PFSK-1 (cell line): ENCODE data around the gene RAD23B.

Experiments used
- FOXP2 ChIP-seq: optimal IDR thresholded peaks from 2 replicates; pipeline ENCODE3; 2011; ENCODE audit warnings: borderline replicate concordance, control low read depth, inconsistent platforms; ENCODE audit not compliant: insufficient read depth; ENCODE audit errors: extremely low read length, extremely low read depth
- POLR2AphosphoS5 ChIP-seq: IDR thresholded peaks from 2 replicates; pipeline ENCODE4 v1.6.1; 2012; ENCODE audit warnings: low read depth, mild to moderate bottlenecking, control low read depth, low read length, moderate library complexity
- SIN3A ChIP-seq: IDR thresholded peaks from 2 replicates; pipeline ENCODE4 v1.6.1; 2012; ENCODE audit warnings: mild to moderate bottlenecking, low read length, moderate library complexity, borderline replicate concordance; ENCODE audit not compliant: insufficient read depth
- TAF1 ChIP-seq: IDR thresholded peaks from 2 replicates; pipeline ENCODE4 v1.6.1; 2012; ENCODE audit warnings: low read length, control low read depth, borderline replicate concordance; ENCODE audit not compliant: insufficient read depth
- TF ChIP-seq, protein P1 (sequence below), 2 experiments: IDR thresholded peaks; 2 replicates each; pipeline versions ENCODE4 v1.6.1 to v1.8.0; 2011 to 2012; ENCODE audit warnings: low read depth in 2 of 2, low read length in 2 of 2, control low read depth in 1 of 2, inconsistent platforms in 1 of 2, mild to moderate bottlenecking in 1 of 2, moderate library complexity in 1 of 2; ENCODE audit not compliant: insufficient read depth in 1 of 2

Gene RAD23B

DNA sequence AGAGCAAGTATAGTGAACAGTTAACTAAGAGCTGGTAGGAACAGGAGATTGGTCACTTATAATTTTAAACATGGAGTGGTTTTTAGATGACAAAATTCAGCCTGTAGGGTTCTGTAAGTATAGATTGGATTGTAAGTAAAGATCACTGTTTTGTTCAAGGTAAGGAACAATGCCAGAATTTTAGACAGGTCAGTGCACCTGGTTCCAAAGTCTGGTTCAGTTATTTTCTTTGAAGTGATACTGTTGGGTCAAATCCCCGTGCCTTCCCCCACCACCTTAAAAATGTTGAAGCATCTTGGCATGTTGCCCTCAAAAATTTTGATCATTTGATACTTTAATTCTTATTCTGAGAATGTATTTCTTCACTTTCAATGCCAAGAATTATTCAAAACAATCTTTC lies 12.9 kb downstream of the RAD23B start:
- no peak for TF ChIP-seq FOXP2
- TF ChIP-seq, protein P1, sequence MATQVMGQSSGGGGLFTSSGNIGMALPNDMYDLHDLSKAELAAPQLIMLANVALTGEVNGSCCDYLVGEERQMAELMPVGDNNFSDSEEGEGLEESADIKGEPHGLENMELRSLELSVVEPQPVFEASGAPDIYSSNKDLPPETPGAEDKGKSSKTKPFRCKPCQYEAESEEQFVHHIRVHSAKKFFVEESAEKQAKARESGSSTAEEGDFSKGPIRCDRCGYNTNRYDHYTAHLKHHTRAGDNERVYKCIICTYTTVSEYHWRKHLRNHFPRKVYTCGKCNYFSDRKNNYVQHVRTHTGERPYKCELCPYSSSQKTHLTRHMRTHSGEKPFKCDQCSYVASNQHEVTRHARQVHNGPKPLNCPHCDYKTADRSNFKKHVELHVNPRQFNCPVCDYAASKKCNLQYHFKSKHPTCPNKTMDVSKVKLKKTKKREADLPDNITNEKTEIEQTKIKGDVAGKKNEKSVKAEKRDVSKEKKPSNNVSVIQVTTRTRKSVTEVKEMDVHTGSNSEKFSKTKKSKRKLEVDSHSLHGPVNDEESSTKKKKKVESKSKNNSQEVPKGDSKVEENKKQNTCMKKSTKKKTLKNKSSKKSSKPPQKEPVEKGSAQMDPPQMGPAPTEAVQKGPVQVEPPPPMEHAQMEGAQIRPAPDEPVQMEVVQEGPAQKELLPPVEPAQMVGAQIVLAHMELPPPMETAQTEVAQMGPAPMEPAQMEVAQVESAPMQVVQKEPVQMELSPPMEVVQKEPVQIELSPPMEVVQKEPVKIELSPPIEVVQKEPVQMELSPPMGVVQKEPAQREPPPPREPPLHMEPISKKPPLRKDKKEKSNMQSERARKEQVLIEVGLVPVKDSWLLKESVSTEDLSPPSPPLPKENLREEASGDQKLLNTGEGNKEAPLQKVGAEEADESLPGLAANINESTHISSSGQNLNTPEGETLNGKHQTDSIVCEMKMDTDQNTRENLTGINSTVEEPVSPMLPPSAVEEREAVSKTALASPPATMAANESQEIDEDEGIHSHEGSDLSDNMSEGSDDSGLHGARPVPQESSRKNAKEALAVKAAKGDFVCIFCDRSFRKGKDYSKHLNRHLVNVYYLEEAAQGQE (IDR thresholded peaks at IDR 0.05; ENCODE audit: insufficient read depth in 1 of 2, low read depth in 2 of 2, low read length in 2 of 2) = no peak
- TF ChIP-seq POLR2AphosphoS5 = no peak
- no peak for TF ChIP-seq TAF1
- TF ChIP-seq SIN3A = no peak

DNA sequence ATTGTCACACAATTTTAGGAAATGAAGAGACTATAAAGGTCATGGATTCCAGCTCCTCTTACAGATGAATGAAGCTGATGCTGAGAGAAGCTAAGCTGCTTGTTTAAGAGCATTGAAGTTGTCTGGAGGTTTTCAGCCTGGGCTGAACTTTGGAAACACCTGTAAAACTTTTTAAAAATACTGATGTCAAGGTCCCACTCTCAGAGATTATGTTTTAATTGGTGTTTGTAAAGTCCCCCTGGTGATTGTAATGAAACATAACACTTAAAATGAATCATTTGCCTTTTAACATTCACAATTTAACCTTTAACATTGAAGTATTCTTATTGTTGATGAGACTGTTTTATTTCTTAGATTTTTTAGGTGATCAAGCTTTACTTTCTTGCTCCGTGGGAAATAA lies 16.4 kb downstream of the RAD23B start:
- TF ChIP-seq FOXP2 (no peak), SIN3A (no peak), POLR2AphosphoS5 (no peak)
- TF ChIP-seq, protein P1 (IDR thresholded peaks at IDR 0.05; ENCODE audit: insufficient read depth in 1 of 2, low read depth in 2 of 2, low read length in 2 of 2) = no peak

DNA sequence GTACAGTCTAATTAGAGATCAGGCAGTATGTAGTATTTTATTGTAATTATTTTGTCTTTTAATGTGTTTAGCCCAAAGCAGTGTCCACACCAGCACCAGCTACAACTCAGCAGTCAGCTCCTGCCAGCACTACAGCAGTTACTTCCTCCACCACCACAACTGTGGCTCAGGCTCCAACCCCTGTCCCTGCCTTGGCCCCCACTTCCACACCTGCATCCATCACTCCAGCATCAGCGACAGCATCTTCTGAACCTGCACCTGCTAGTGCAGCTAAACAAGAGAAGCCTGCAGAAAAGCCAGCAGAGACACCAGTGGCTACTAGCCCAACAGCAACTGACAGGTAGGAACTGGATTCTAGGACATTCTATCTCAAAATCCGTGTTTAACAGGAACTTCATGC lies 23.2 kb downstream of the RAD23B start:
- TF ChIP-seq POLR2AphosphoS5 = no peak
- TF ChIP-seq SIN3A = no peak
- TF ChIP-seq TAF1 = no peak
- TF ChIP-seq FOXP2 = no peak
- TF ChIP-seq, protein P1 (IDR thresholded peaks at IDR 0.05; ENCODE audit: insufficient read depth in 1 of 2, low read depth in 2 of 2, low read length in 2 of 2) = no peak

DNA sequence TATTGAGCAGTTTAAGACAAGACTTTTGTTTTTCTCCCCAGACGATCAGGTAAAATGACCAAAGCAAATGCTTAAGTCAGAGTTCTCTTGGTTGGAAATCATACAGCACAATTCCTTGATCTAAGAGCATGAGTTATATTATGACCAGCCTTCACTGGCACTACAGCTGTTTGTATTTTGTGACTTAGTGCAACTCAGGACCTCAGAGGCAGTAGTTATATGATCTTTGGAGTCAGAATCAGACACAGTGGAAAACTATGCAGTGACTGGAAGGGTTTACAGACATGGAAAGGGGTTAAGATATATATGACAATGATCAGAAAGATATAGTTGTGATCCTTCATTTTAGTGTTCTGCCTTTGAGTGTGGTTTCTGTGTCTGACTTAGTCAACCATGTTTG lies 24.3 kb downstream of the RAD23B start:
- TF ChIP-seq POLR2AphosphoS5 (no peak), TAF1 (no peak), FOXP2 (no peak), SIN3A (no peak)
- TF ChIP-seq, protein P1 (IDR thresholded peaks at IDR 0.05; ENCODE audit: insufficient read depth in 1 of 2, low read depth in 2 of 2, low read length in 2 of 2) = no peak

DNA sequence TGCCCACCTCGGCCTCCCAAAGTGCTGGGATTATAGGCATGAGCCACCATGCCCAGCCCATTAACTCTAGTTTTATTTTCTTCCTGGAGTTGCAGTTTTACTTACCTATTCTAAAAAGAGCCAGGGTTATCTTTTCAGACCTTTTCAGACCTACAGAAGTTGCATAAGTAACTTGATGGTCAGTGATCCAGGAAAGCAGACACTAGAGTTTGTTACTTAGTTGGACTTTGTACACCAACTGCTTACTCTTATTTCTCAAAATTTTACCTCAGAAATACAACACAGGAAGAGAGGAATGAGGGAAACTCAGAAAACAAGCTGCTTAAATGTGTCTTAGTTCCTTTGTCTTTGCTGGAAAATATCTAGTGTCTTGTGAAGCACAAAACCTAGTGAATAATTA lies 25.4 kb downstream of the RAD23B start:
- TF ChIP-seq, protein P1 (IDR thresholded peaks at IDR 0.05; ENCODE audit: insufficient read depth in 1 of 2, low read depth in 2 of 2, low read length in 2 of 2) = no peak
